ENCODE data around the gene C7orf25.

Gene C7orf25

GRCh38 chr7:42878303-42878702, 33.6 kb downstream of the C7orf25 start:
- H3K4me3 ChIP-seq (ENCODE audit: low read depth, low read length), result no peak overlapping the region
- no peak for TF ChIP-seq CTCF (IDR thresholded peaks at IDR 0.05; ENCODE audit: low read depth, low read length)

- TF ChIP-seq CTCF (IDR thresholded peaks at IDR 0.05; ENCODE audit: low read depth, low read length), result no peak
- H3K4me3 ChIP-seq (ENCODE audit: low read depth, low read length), result no peak overlapping the region
Measured at GRCh38 chr7:42877862-42878261, 34.0 kb downstream of the C7orf25 start.

GRCh38 chr7:42876182-42877068, 35.4 kb downstream of the C7orf25 start:
- no peak overlapping the region for H3K4me3 ChIP-seq (ENCODE audit: low read depth, low read length)
- TF ChIP-seq CTCF (IDR thresholded peaks at IDR 0.05; ENCODE audit: low read depth, low read length), result peak; percentile 77

GRCh38 chr7:42869131-42870020, 42.5 kb downstream of the C7orf25 start:
- H3K4me3 ChIP-seq (ENCODE audit: low read depth, low read length), result no peak overlapping the region
- TF ChIP-seq CTCF (IDR thresholded peaks at IDR 0.05; ENCODE audit: low read depth, low read length), result no peak

GRCh38 chr7:42868480-42868879, 43.4 kb downstream of the C7orf25 start:
- no peak for TF ChIP-seq CTCF (IDR thresholded peaks at IDR 0.05; ENCODE audit: low read depth, low read length)
- no peak overlapping the region for H3K4me3 ChIP-seq (ENCODE audit: low read depth, low read length)

Measured in WI38 (cell line).